ENCODE measurements around the gene FBXW8. TPM values are rescaled to one million over a fixed set of nuclear protein-coding genes. Genes with fewer than 3 reads are reported as not detected.

Gene FBXW8
- total RNA-seq, 1 experiment from 2014 or later = 14.2 TPM

DNA sequence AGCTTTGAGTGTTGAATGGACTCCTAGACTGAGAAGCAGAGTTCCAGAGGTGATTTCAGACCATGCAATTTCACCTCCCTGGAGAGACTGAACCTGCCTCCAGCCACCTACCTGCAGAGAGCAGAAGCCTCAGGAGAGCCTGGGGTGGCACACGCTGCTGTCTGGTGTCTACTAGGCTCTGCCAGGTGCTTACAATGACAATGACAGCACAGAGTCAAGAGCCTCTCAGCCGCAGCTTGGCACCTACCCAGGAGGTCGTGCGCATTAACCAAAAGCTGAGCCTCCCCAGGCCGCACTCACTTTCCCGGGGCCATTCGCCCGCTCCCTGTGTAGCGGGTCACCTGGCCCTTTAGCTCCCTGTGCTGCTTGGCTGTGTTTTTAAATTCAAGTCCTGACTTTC is 125.3 kb downstream of the FBXW8 start:
- no peak for DNase-seq (ENCODE audit: low read depth, low spot score)
- in situ Hi-C loops (cut with HindIII; ENCODE audit: low pct_unique_long_range_greater_than_20kb, low sequenced_read_pairs) = no loop called here

DNA sequence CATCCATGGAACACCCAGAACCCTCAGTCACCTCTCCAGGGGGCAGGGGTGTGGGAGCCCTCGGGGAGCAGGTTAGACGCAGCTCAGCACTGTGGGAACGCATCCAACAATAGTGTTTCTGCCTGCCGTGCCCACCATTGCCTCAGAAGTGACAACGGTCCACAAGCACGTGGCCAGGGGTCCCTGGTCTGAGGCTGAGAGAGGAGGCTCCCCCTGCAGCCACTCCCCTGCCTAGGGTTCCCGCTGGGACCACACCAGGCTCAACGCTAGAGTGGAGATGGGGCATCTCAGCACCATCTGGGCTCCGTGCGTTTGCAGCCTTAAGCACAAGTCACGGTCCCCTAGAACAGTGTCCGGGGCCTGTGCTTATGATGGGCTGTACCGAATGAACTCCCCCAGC is 125.8 kb downstream of the FBXW8 start:
- no peak for DNase-seq (ENCODE audit: low read depth, low spot score)
- in situ Hi-C loops (cut with HindIII; ENCODE audit: low pct_unique_long_range_greater_than_20kb, low sequenced_read_pairs) = no loop called here

DNA sequence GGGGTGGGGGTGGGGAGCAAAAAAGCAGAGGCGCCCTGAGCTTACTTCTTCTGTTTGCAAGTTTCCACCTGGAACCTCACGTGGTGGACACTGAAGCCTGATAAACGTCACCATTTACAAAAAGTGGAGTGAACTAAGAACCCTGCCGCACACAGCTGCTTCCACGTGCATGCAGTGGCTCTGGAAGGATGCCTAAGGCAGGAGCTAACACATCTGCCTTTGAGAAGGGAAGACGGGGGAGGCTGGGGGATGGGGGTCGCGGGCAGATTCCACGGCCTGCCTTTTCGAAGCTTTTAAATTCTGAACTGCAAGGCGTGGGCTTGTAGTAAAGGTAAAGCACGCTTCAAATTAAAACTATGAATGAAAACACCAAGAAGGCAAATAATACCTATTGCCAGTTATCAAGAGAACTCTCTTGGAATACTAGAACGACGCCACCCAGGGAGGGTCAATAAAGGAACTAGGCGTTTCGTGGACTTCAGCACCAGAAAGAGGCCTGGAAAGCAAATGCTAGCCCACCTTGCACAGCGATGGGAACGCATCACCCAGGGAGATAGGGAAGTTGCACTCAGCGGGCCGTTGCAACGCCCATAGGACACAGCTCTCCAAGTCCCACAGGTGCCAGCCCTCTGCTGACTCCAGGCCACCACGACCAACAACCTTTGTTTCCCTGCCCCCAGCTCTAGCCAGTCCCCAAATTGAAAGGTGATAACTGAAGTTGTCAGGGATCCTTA is 126.7 kb downstream of the FBXW8 start:
- in situ Hi-C loops (cut with HindIII; ENCODE audit: low pct_unique_long_range_greater_than_20kb, low sequenced_read_pairs) = no loop called here

DNA sequence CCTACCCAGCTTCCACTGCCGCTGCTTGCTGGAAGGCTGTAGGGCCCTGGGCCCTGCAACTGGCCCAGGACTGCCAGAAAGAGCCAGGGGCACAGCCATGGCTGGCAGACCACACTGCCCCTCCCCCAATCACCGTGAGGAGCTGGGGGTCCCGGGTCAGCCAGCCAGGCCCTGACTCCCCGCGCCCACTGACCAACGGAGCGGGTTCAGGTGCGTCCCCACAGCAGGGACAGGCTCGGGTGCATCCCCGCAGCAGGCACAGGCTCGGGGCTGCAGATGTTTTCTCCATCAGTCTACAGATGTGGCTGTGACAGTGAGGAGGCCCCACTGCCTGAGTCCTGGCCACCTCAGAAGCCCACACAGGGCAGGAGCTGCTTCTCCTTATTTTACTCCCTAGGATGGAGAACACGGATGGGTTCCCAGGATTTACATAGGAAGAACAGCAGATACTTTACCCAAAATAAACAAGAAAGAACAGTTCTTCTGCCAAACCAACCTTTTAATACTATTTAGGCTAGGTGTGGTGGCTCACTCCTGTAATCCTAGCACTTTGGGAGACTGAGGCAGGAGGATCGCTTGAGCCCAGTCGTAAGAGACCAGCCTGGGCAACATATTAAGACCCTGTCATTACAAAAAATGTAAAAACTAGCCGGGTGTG is 127.4 kb downstream of the FBXW8 start:
- no peak for DNase-seq (ENCODE audit: low read depth, low spot score)
- in situ Hi-C loops (cut with HindIII; ENCODE audit: low pct_unique_long_range_greater_than_20kb, low sequenced_read_pairs) = no loop called here

More for the DNA sequence above, 126.7 kb downstream of the FBXW8 start:
- no peak for DNase-seq (ENCODE audit: low read depth, low spot score)

DNA sequence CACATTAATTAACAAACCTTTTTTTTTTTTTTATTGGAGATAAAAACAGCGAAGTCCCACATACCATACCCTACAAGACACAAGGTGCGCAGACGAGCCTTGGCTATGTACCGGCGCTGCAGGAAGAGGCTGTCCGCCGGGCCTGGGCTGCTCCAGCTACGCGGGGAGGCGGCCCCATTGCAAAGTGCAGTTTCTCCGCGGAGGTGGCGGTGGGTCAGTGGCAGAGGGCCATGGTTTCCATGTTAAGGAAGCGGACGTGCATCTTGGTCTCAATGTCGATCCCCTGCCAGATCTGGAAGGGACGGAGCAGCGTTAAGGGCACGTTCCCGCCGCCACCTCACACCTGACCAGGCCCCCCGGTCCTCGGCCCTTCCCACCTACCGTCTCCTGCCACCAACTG is 128.2 kb downstream of the FBXW8 start:
- in situ Hi-C loops (cut with HindIII; ENCODE audit: low pct_unique_long_range_greater_than_20kb, low sequenced_read_pairs) = no loop called here
- DNase-seq (ENCODE audit: low read depth, low spot score) = no peak

DNA sequence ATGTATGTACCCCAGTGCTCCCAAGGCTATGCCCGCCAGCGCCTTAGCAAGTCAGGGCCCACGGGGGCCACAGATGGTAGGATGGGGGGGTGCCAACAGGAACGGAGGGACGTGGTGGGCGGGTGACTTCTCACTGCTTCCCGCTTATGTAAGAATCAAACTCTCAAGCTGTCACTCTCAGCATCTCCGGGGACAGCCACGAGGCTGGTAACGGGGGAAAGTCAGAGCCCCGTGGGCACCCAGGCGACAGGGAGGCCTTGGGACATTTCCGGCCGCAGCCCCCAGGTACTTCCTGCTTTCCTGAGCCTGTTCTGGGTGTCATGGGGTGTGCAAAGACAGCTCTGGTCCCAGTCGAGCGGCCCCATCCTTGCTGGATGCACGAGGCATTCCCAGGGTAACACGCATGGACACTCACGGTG is 129.2 kb downstream of the FBXW8 start:
- no peak for DNase-seq (ENCODE audit: low read depth, low spot score)
- in situ Hi-C loops (cut with HindIII; ENCODE audit: low pct_unique_long_range_greater_than_20kb, low sequenced_read_pairs) = no loop called here

DNA sequence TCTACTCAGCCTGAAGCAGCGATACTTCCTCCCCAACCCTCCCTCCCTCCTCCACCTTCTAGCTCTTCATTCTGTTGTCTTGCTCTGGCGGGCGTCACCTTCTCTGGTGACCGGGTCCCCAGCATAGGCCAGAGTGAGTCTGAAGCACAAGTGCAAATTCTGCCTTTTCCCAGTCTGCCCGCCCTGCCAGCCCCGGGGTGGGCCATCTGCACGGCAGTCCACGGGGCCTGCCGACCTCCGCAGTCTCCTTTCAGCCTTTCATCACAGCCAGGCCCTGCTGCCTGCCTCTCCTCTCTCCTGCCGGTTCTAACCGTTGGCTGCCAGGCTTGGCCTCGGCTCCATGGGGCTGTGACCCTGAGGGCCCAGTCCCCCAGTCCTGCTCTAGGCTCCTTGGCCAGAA is 129.7 kb downstream of the FBXW8 start:
- in situ Hi-C loops (cut with HindIII; ENCODE audit: low pct_unique_long_range_greater_than_20kb, low sequenced_read_pairs) = no loop called here
- DNase-seq (ENCODE audit: low read depth, low spot score) = no peak

DNA sequence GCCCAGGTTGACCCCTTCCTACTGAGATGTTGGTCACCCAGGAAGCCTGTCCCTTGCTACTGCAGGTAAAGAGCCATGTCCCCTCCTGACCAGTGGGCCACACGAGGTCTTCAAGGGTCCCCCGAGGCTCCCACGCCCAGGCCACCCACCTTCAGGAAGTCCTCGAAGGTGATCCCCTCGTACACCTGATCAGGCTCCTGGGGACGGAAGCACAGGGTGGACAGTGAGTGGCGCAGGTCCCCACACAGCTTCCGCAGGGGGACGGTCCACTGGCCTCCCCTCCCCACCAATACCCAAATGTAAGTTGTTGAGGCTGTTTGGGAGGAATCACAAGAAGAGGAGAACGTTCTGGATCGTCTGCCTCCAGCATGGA is 131.0 kb downstream of the FBXW8 start:
- in situ Hi-C loops (cut with HindIII; ENCODE audit: low pct_unique_long_range_greater_than_20kb, low sequenced_read_pairs) = no loop called here
- no peak for DNase-seq (ENCODE audit: low read depth, low spot score)

DNA sequence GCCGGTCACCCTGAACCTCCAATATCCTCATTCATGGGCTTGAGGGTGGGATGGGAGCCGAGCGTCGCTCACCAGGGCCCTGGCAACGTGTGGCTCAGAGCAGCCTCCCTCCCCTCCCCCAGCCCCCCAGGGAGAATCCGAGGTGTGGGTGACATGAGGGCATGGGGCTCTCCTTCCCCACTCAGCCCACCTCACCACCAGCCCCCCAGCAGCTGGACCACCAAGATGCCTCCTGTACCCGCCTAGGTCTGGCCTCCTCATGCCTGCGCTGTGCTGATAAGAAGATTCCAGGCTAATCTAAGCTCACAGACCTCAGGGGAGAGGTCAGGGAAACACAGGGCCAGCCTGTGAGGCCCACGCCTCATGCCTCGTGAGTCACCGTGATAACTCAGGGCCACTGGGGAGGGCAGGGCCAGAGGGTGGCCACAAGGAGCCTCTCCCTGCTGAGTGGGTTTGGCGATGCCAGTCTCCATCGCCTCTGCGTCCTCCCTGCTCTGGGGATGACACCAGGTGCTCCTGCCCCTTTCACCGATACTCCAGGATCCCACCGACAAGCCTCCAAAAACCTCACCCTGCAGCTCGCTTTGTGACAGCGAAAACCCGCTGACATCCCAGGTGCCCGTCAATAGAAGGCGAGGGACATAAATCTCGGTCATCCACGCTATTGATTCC is 131.6 kb downstream of the FBXW8 start:
- no peak for DNase-seq (ENCODE audit: low read depth, low spot score)

DNA sequence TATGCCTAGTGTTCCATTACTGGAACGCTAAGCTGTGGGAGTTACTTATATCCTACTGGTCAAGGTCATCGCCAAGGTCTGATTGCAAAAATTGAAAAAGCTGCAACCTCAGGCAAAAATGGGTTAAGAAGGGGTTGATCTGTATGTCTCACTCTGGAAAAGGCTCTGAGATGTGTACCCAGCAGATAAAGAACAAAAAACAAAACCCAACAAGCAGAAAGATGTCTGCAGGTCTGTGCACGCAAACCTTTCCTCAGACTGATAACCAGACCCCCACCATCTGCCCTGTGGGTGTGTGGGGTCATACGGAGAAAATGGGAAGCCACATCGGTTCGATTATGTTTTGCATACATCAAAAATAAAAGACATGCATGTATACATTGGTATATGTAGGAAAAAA is 132.1 kb downstream of the FBXW8 start:
- no peak for DNase-seq (ENCODE audit: low read depth, low spot score)
- in situ Hi-C loops (cut with HindIII; ENCODE audit: low pct_unique_long_range_greater_than_20kb, low sequenced_read_pairs) = no loop called here

More for the DNA sequence above, 131.6 kb downstream of the FBXW8 start:
- in situ Hi-C loops (cut with HindIII; ENCODE audit: low pct_unique_long_range_greater_than_20kb, low sequenced_read_pairs) = no loop called here

DNA sequence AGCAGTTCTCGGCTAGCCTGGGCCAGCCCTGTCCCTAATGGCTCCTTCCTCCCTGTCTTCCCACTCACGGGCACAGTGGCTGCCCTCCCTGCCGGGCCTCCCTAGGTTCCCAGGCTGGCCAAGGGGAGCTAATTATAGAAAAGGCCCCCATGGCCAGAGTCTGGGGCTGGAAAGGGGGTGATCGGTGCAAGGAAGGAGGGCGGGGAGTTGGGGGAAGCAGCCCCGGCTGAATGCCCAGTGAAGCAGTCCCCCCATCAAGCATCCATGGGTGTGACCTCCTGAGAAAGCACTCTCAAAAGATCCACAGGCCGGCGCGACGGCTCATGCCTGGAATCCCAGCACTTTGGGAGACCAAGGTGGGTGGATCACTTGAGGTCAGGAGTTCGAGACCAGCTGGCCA is 133.6 kb downstream of the FBXW8 start:
- in situ Hi-C loops (cut with HindIII; ENCODE audit: low pct_unique_long_range_greater_than_20kb, low sequenced_read_pairs) = no loop called here
- no peak for DNase-seq (ENCODE audit: low read depth, low spot score)

DNA sequence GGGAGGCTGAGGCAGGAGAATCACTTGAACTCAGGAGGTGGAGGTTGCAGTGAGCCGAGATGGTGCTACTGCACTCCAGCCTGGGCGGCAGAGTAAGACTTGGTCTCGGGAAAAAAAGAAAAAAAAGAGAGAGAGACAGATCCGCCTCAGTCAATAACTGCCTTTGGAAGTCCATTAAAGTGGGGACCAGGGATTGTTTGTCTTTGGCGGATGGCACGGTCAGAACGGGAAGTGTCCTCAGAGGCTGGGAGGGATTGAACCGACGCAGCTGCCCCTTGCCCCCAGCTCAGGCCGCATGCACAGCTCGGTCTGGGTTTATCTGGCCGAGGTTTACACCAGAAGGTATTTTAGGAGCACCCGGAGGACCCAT is 134.0 kb downstream of the FBXW8 start:
- in situ Hi-C loops (cut with HindIII; ENCODE audit: low pct_unique_long_range_greater_than_20kb, low sequenced_read_pairs) = no loop called here
- no peak for DNase-seq (ENCODE audit: low read depth, low spot score)

DNA sequence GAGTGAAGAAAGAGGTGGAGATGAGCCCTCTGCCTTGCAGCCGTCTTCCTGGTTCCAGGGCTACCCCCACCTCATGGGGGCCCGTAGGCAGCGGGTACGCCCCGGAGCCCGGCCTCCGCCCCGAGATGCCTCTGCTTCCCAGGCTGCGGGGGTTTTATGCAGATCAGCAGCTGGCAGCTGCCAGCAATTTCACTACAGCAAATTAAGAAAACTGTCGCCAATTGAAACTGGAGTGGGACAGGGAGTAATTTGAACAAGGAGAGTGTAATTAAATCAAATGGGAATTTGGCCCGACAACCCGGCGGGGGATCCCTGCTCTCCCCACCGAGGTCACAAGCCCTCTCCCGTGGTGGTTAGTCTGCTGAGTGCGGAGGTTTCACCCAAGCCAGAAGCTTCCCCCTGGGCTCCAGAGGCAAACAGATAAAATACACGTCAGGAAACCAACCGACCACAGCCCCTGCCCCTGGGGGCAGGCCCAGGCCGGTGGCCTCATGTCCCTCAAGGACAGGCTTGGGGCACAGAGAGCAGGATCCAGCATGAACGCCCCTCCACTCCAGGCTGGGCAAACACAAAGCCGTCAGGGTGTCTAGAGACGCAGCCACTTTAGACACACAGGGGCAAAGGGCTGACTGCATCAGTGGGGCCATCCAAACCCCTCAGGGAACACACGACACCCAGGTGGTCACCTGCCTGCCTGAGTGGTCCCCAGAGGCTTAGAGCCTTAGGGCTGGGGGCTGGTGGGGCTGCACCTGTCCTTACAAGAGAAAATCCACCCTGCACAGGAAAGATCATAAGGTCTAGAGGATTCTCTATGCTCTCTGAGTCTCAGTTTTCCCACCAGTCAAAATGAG is 134.6 kb downstream of the FBXW8 start:
- no peak for DNase-seq (ENCODE audit: low read depth, low spot score)
- in situ Hi-C loops (cut with HindIII; ENCODE audit: low pct_unique_long_range_greater_than_20kb, low sequenced_read_pairs) = no loop called here

DNA sequence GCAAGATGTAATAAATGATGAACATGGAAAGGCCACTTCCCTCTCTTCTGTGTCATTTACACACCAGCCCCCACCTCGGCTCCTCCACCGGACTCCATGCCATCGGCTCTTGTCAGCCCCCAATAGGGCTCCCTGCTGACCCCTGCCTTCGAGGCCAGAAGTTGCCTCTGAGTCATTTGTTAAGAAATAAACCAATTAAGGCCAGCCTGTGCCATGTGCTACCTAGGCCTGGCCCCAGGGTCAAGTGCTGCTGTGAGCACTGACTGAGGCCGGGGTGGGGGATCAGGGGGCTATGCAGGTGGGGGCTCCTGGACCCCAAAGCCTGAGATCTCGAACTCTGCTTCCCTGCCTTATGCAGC is 135.2 kb downstream of the FBXW8 start:
- in situ Hi-C loops (cut with HindIII; ENCODE audit: low pct_unique_long_range_greater_than_20kb, low sequenced_read_pairs) = no loop called here
- no peak for DNase-seq (ENCODE audit: low read depth, low spot score)

DNA sequence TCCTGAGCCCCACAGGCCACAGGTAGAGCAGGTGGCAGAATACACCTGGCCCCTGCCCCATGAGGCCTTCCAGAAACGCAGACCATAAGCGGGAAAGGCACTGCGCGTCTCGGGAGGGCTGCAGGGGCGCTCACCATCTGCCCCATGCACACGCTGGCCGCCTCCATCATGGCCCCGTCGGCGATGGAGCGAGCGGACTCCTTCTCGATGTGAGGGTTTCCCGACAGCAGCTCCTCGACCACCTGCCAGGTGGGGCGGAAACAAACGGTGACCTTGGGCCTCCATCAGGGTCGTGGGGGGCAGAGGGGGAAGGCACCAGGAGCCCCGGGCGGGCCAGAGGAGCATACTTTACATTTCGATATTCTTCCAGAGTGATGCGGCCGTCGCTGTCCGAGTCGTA is 135.7 kb downstream of the FBXW8 start:
- in situ Hi-C loops (cut with HindIII; ENCODE audit: low pct_unique_long_range_greater_than_20kb, low sequenced_read_pairs) = no loop called here
- DNase-seq (ENCODE audit: low read depth, low spot score) = no peak

DNA sequence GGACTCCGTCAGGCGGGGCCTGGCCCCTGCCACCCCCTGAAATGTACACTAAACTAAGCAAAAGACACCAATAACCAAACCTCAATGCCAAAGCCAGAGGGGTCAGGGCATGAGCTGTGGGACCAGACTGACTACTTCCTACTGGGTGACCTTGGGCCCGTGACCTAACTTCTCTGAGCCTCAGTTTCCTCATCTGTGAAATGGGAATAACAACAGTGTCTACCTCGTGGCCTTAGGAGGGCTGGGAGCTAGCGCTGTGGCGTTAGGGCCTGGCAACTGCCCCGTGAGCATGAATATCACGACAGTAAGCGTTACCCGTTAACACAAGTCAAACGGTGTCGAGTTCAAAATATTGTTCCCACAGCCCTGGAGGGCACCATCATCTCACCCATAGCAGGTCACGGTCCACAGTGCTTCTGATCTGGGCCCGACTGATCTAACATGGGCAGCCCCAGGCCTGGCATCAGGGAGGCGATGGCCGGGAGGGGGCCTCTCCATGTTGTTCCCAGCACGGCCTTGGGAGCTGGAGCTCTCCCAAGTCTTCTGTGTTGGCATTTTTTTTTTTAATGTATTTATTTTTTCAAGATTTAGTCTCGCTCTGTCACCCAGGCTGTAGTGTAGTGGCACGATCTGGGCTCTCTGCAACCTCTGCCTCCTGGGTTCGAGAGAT is 136.2 kb downstream of the FBXW8 start:
- in situ Hi-C loops (cut with HindIII; ENCODE audit: low pct_unique_long_range_greater_than_20kb, low sequenced_read_pairs) = no loop called here

DNA sequence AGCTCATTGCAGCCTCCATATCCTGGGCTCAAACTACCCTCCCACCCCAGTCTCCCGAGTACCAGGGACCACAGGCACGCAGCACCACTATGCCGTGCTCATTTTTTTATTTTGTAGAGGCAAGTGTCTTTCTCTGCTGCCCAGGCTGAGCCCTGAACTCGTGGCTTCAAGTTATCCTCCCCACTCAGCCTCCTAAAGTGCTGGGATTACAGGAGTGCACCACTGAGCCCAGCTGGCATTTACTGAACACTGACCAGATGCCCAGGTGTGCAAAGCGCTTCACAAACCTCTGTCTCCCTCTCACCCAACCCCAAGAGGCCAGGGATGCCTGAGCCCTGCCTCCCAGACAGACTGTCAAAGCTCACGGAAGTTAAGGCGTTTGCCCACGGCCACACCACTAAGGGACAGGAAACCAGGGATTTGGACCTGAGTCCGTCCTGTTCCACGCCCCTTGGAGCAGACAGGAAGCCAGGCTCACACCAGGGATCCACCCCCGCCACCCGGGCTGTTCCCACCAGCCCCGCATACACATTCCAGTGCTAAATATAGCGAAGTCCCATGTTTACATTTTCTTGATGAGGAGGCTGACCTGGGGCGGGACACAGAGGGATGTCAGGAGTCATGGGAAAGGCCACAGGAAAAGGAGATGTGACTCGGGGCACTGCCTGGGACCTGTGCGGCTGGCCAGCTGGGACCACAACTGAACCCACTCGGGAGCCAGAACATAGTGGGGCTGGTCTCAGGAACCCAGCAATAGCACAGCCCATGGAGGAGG is 137.2 kb downstream of the FBXW8 start:
- in situ Hi-C loops (cut with HindIII; ENCODE audit: low pct_unique_long_range_greater_than_20kb, low sequenced_read_pairs) = no loop called here
- no peak for DNase-seq (ENCODE audit: low read depth, low spot score)

More for the DNA sequence above, 136.2 kb downstream of the FBXW8 start:
- no peak for DNase-seq (ENCODE audit: low read depth, low spot score)

All from SK-MEL-5 (cell line).